Adrenal gland (tissue), 5 donors: ENCODE results near the gene XYLT1.

Experiments
- CTCF ChIP-seq, 6 experiments: fragments of 450-650 bp in 4 of 6; fragments of 200-600 bp in 2 of 6; sonication (generic) in 1 of 6; IDR thresholded peaks; 1 replicate in 5 of 6; 2 replicates in 1 of 6; pipeline versions ENCODE4 v1.5.1 to v1.8.0; 2016 to 2021; ENCODE audit warnings: antibody characterized with exemption in 6 of 6, mild to moderate bottlenecking in 2 of 6, moderate library complexity in 1 of 6
- POLR2A ChIP-seq, 2 donors: fragments of 450-650 bp; IDR thresholded peaks; one replicate each; pipeline ENCODE4 v1.6.1; 2017; ENCODE audit warnings: antibody characterized with exemption in 2 of 2, mild to moderate bottlenecking in 2 of 2, moderate library complexity in 1 of 2
- donor health status: DM: no; HTN: no; CAD: no.

- TF ChIP-seq POLR2A (IDR thresholded peaks at IDR 0.05) (no peak), CTCF (IDR thresholded peaks at IDR 0.05) (no peak)
These were observed 51.5 kb downstream of the XYLT1 start for GRCh38 chr16:17419266-17419665.
